Fibroblast of the aortic adventitia (primary cell): ENCODE measurements around the gene RASAL2. TPM values are rescaled to one million over a fixed set of nuclear protein-coding genes. Genes with fewer than 3 reads are reported as not detected.

Experiments used
- DNase-seq: peaks from one replicate; pipeline ENCODE4 v3.0.0-alpha.2; 2010; ENCODE audit warnings: low read depth
- H3K4me3 ChIP-seq: 2 replicates; pipeline ENCODE4 v1.5.1; 2011; ENCODE audit warnings: low read depth, mild to moderate bottlenecking, control low read depth, low read length, moderate library complexity
- total RNA-seq: library from RNA; depleted of rRNA; stranded (reverse); fragments of >200 nt; gene quantifications from 2 replicates; pipeline ENCODE4 v1.2.3, GENCODE V29; 2012; ENCODE audit warnings: low replicate concordance
- TF ChIP-seq, protein P1 (sequence below): IDR thresholded peaks from 2 replicates; pipeline ENCODE4 v1.5.1; 2011; ENCODE audit warnings: mild to moderate bottlenecking, low read length, control low read depth, inconsistent platforms; ENCODE audit not compliant: insufficient read depth

RASAL2 gene
- total RNA-seq, 1 donor: 30.5 TPM

DNA sequence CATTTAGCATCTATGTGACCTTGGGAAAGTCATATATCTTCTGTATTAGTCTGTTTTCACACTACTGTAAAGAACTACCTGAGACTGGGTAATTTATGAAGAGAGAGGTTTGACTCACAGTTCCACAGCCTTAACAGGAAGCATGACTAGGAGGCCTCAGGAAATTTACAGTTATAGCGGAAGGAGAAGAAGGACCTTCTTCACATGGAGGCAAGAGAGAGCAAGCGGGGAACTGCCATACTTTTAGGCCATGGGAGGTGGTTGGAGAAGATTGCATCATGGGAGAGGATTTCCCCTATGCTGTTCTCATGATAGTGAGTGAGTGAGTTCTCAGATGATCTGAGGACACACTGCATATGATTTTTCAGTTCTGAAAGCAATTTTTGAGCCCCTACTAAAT lies 315.0 kb downstream of the RASAL2 start:
- no peak for DNase-seq
- H3K4me3 ChIP-seq: no peak overlapping the region
- TF ChIP-seq, protein P1, sequence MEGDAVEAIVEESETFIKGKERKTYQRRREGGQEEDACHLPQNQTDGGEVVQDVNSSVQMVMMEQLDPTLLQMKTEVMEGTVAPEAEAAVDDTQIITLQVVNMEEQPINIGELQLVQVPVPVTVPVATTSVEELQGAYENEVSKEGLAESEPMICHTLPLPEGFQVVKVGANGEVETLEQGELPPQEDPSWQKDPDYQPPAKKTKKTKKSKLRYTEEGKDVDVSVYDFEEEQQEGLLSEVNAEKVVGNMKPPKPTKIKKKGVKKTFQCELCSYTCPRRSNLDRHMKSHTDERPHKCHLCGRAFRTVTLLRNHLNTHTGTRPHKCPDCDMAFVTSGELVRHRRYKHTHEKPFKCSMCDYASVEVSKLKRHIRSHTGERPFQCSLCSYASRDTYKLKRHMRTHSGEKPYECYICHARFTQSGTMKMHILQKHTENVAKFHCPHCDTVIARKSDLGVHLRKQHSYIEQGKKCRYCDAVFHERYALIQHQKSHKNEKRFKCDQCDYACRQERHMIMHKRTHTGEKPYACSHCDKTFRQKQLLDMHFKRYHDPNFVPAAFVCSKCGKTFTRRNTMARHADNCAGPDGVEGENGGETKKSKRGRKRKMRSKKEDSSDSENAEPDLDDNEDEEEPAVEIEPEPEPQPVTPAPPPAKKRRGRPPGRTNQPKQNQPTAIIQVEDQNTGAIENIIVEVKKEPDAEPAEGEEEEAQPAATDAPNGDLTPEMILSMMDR: no peak

DNA sequence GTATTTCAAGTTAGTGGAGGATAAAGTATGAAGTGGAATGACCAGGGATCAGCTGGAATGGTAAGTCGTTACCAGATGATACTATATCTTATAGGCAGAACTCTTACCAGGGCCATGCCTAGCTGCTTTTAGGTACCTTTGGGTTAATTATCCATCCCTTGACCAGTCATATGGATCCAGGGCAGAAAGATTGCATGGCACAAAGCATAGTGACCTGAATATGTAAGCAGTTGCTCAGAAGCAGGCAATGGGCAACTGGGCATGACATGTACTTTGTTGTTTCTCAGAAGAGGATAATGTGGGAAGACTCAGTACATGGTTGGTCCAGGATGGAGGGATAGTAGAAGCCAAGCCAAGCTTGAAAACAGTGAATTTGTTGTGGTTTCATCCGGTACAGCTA lies 315.6 kb downstream of the RASAL2 start:
- H3K4me3 ChIP-seq: no peak overlapping the region
- TF ChIP-seq, protein P1: no peak
- DNase-seq: no peak

DNA sequence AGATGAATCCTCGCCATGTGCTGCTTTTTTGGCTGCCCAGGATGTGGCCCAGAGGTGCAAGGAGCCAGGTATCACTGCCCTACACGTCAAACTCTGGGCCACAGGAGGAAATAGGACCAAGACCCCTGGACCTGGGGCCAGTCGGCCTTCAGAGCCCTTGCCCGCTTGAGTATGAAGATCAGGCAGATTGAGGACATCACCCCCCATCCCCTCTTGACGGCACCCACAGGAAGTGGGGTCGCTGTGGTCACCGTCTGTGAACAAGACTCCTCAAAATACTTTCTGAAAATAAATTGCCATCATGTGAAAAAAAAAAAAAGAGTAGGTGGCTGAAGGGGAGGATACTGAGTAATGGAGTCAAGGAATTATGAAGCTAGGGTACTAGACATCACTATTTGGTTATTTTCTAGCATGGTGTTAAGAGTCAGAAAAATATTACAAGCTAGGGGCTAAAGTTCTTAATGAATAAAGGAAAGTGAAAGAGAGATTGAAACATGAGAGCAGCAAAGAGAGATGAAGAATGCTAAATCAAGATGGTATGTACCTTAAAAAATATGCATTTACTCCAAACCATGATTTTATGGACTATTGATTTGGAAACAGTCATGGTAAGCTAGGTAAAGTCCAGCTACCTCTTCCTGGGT lies 318.0 kb downstream of the RASAL2 start:
- H3K4me3 ChIP-seq: no peak overlapping the region
- TF ChIP-seq, protein P1: no peak
- no peak for DNase-seq

DNA sequence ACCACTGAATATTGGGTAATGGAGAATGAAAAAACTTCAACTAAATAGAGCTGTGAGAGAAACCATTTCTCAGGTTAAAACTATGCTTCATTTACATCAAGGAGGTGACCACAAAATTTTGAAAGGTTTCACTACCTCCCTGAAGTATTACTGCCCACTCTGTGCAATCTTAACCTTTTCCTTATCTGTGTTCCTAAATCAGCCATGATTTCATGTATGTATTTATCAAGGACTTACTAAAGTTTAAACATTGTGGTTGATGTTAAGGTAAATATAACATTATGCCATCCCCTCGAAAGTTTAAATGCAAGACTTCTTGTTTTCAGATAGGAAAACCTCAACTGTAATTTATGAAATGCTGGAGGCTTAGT lies 318.5 kb downstream of the RASAL2 start:
- H3K4me3 ChIP-seq: no peak overlapping the region
- TF ChIP-seq, protein P1: no peak
- DNase-seq: peak; percentile 34

DNA sequence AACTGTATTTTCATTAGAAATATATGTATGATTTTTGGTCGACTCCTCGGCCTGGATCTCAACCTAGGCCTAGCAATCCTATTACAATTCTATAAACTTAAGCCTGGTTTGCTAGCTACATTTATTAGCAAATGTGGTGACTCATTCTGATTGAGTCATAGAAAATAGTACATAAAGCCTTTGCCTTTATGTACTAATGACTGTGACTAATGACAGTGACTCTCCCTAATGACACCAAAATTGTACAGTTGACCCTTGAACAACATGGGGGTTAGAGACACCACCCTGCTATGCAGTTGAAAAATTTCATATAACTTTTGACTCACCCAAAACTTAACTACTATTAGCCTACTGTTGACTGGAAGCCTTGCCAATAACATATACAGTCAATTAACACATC lies 324.0 kb downstream of the RASAL2 start:
- DNase-seq: peak; percentile 45
- TF ChIP-seq, protein P1: no peak

DNA sequence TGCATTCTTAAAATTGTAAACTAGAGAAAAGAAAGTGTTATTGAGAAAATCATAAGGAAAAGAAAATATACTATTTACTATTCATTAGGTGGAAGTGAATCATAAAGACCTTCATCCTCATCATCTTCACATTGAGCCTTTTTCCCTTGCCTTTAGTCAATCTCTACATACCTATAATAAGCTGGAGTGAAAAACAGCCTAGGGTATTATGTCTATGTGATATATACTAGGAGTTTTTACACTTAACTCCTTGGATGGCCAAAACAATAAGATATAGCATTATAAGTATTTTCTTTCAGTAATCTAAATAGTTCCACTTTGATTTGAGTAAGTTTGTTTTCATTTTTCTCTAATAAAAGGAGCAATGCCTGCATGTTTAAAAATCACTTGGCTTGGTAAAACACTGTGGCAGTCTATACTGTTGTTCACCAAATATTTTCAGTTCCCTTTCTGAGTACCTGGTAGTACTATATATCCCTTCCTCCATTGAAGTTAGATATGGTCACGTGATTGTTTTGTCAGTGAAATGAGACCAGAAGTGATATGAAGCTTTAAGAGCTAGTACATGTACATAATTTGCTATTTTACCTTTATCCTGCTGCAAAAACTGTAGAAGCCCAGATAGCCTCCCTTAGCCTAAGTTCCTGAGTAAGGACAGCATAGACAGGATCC lies 324.5 kb downstream of the RASAL2 start:
- H3K4me3 ChIP-seq: no peak overlapping the region
- DNase-seq: no peak
- TF ChIP-seq, protein P1: no peak

More for the DNA sequence above, 324.0 kb downstream of the RASAL2 start:
- no peak overlapping the region for H3K4me3 ChIP-seq

DNA sequence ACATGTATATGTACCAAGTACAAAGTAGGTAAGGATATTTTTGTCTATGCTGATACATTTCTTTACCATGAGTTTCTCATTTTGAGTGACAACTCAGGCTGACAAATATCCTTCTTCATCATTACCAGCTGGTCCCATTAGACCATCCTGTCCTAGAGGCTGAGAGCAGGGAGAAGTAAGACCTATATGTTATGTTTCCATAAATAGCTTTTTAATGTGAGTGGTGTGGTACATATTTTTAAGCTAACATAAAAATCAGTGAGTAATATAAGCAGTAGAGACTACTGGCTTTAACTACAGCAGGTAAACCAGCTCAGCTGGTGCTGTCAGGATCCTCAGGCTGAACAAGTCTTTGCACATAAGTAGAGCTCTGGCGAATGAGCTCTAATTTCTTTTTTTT lies 340.5 kb downstream of the RASAL2 start:
- no peak for DNase-seq

More for the DNA sequence above, 340.5 kb downstream of the RASAL2 start:
- TF ChIP-seq, protein P1: no peak
- no peak overlapping the region for H3K4me3 ChIP-seq
